Measurements from ENCODE around the gene WARS2.

DNA sequence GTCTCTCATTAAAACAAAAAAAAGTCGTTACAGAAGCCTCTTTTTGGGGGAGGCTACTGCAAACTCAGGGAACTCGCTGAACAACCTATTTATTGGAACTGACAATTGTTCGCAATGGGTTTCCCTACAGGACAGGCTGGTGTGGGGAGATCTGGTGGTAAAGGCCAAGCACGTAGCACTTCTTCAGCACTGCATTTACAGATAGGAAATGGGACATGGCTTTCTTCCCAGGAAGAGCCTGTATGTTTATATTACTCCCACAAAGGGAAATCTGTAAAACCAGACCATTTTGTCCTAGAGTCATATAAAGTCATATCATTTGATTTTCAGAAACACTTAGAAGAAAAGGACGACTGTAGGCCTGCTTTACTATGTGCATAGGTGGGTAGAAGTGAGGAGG, 113.5 kb downstream of the WARS2 start:
- TF ChIP-seq POLR2AphosphoS5 (IDR thresholded peaks at IDR 0.05; ENCODE audit: low read depth, low read length) (no peak), TAF1 (IDR thresholded peaks at IDR 0.05; ENCODE audit: borderline replicate concordance, insufficient read depth, low read length) (no peak)
- TF ChIP-seq, protein P1, sequence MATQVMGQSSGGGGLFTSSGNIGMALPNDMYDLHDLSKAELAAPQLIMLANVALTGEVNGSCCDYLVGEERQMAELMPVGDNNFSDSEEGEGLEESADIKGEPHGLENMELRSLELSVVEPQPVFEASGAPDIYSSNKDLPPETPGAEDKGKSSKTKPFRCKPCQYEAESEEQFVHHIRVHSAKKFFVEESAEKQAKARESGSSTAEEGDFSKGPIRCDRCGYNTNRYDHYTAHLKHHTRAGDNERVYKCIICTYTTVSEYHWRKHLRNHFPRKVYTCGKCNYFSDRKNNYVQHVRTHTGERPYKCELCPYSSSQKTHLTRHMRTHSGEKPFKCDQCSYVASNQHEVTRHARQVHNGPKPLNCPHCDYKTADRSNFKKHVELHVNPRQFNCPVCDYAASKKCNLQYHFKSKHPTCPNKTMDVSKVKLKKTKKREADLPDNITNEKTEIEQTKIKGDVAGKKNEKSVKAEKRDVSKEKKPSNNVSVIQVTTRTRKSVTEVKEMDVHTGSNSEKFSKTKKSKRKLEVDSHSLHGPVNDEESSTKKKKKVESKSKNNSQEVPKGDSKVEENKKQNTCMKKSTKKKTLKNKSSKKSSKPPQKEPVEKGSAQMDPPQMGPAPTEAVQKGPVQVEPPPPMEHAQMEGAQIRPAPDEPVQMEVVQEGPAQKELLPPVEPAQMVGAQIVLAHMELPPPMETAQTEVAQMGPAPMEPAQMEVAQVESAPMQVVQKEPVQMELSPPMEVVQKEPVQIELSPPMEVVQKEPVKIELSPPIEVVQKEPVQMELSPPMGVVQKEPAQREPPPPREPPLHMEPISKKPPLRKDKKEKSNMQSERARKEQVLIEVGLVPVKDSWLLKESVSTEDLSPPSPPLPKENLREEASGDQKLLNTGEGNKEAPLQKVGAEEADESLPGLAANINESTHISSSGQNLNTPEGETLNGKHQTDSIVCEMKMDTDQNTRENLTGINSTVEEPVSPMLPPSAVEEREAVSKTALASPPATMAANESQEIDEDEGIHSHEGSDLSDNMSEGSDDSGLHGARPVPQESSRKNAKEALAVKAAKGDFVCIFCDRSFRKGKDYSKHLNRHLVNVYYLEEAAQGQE (IDR thresholded peaks at IDR 0.05; ENCODE audit: insufficient read depth in 1 of 2, low read depth in 2 of 2, low read length in 2 of 2) = no peak
